Right lung (tissue), 5 donors: ENCODE results near the gene JAG1. TPM values are rescaled to one million over a fixed set of nuclear protein-coding genes. Genes with fewer than 3 reads are reported as not detected.

ENCODE experiments used
- DNase-seq, 2 donors: peaks; one replicate each; pipeline ENCODE4 v3.0.0-alpha.2; 2013
- polyA plus RNA-seq, 5 donors: library from polyadenylated mRNA; unstranded; fragments of 120-200 nt; gene quantifications; one replicate each; pipeline versions ENCODE4 v1.2.1 to v1.2.3, GENCODE V29; 2013; ENCODE audit warnings: inconsistent platforms in 1 of 5, low replicate concordance in 1 of 5; ENCODE audit not compliant: insufficient read length in 5 of 5, insufficient read depth in 1 of 5

The JAG1 gene
- polyA plus RNA-seq, 5 donors: 43.7 to 68.1 (median 52.7) TPM

DNA sequence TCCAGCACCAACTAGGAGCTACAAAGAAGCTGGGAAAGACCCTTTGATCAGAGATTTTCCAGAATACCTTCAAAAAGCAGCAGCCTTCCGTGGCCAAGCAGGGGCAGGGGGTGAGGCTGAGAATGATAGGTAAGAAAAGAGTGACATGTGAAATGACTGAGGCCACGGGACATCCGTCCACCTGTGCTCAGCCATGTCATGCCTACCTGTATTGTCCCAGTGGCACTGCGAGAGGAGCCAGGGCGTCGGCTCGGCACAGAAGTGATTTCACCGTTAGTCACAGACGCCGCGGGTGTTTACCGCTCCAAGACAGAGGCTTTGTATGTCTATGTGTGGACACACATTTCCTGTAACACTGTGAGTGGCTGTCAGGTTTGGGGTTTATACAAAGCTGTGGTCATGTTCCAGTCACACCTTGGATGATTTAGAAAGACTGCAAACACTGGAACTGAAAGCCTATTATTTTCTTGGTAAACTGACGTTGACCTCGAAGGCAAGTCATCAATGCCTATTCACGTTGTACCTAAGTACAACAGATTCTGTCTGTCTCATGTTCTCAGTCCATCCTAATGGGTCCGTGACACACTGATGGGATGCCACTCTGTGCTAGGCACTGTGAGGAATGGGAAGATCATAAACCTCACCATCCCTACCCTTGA lies 32.1 kb upstream of the JAG1 start:
- no peak for DNase-seq

DNA sequence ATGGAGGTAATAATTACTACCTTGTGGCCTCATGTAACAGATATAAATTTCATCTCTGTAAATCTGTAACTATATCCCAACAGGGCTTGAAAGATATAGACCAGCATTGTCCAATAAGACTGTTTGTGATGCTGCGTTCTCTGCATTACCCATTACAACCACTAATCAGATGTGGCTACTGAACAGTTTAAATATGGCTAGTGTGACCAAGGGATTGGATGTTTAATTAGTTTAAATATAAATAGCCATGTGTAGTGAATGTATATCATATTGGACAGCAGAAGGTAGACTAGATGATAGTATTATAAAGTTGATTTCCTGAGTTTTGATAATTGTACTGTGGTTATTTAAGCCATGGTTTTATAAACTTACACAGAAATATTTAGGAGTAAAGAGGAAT lies 27.8 kb upstream of the JAG1 start:
- DNase-seq: no peak

DNA sequence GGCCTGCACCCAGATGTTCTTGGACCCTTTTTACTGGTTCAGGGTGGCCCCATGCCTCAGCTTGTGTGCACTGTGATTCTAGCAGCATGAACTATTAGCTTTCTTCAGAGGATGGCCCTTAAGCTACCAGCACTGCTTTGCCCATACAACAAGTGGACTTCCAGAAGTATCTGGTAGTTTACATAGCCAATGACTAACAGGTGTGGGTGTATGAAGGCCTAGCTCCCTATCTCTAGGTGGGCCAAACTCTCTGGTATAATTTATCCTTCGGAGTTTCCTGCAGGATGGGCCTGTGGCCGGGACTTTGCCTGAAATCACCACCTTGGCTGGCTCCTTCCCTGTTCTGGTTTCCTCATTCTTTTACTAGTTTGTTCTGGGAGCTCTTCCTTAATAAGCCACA lies 26.1 kb upstream of the JAG1 start:
- no peak for DNase-seq

DNA sequence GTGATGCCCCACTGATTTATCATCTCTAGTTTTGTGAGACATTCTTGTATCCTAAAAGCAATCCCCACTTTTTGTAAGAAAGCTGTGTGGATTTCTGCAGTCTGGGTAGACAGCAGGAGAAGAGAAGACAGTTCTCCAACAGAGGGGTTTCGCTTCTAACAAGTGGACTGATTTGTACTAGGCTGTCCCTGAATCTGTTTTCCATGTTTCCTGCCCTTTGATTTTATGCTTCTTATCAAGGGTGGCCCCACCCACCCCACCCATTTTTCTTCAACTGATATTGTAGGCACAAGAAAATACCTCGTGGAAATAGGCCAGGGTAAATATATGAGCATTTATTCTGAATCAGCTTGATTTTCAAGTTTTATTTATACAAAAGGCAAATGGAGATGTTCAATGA lies 25.7 kb upstream of the JAG1 start:
- no peak for DNase-seq

DNA sequence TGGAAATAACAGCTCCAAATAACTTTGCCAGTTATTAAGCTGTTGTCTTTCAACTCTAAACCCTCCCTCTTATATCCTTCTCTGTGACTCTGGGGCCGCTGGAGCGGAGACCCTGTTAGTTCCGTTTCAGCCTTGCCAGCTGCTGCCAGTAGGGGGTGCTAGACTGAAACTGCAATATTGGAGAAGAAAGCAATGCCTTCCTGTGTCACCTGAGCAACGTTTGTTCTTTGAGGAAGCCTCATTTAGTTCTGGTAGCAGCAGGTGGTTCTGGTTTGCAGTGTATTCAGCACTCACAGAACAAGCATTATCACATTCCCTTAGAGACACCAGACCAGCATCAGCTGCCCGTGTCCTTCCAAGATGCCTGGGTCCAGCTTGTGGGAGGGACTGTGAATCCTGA lies 22.9 kb upstream of the JAG1 start:
- no peak for DNase-seq

DNA sequence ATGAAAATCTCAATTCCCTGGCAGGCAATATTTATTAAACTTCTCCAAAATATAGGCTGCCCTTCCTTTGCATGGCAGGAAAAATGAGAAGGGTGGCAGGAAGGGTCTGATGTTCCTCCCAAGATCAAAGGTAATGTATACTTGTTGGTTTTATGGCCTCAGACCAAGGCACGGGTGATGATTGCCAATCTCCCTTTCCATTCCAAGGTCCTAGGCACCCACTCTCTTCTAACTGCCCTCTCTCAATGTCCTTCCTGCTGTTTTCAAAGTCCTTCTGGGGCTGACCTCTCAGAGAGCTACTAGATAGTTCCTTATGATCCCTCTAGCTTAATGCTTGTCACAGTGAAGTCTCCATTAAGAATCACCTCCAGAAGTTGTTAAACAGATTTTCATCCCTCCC lies 15.6 kb upstream of the JAG1 start:
- DNase-seq: no peak

DNA sequence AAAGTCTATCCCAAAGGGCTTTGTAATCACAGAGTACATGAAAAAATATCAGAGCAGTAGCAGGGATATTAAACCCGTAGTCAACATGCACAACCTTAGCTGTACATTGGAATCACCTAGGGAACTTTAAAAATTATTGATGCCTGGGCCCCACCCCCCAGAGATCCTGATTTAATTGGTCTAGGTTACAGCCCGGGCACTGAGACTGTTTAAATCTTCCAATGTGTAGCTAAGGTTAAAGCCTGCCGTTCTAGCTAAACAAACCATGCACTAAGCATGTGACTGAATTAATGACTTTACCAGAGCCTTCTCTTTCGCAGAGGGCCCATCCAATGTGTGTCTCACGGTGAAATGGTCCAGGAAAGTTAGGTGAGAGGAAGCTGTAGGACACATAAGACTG lies 14.1 kb upstream of the JAG1 start:
- DNase-seq: no peak

DNA sequence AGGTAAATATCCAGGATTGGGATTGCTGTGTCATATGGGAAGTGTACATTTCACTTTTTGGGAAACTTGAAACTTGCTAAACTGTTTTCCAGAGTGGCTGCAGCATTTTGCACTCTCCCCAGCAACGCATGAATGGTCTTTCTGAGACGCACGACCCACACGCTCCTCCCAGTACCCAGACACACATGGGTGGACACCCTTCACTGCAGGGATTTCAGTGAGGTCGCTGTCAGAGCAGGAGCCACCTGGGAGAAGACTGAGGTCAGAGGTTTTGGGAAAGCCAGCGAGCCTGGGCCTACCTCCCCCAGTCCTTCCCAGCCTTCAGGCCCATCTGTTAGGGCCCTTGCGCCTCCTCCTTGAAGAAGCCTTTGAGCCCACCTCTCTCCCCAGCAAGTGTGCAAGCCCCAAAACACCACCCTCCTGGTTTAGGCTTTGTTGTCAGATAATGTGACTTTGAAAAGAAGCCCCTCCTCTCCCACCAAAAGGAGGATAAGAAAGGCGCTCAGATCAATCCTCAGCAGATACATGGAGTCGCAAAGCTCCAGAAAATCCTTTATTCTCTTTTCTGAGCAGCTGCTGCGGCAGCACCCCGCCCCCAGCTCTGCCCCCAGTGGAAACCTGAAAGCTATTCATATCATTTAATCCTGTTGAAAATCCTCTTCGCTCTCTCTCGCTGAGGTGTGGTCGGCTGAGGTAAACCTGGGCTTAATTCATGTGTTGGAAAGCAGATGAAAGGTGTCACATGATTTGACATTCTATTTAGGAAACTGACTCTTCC lies 12.7 kb upstream of the JAG1 start:
- DNase-seq: no peak

DNA sequence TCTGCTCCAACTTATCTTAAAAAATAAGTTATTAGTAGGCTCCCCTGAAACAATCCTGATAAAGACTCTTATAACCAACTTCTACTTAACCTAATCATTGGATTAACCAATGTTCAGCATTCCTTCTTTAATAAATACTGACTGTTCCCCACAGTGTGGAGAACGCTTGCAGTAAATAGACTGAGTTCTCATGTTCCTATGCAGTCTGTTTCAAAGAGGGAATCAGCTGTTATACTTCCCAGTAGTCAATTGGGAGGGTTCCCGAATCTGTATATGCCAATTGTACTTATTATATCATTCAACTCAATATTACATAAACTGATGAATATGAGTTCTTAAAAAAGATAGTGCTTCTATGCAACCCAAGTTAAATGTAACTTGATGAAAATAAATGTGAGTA lies 9.7 kb upstream of the JAG1 start:
- no peak for DNase-seq

DNA sequence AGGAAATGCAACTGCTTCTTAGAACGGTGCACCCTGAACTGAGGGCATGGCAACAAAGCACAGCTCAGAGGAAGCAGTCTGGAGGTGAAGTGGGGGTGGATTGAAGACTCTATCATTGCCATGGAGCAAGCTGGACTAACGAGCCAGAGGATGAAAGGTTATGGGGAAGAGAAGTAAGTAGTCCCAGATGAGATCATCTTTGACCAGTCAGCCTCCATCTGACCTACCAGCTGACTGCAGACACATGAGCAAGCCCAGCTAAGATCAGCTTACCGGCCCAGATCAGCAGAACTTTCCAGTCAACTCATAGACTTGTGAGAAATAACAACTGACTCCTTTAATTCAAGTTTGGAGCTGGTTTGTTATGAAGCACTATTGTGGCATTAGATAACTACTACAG lies 9.1 kb upstream of the JAG1 start:
- no peak for DNase-seq

DNA sequence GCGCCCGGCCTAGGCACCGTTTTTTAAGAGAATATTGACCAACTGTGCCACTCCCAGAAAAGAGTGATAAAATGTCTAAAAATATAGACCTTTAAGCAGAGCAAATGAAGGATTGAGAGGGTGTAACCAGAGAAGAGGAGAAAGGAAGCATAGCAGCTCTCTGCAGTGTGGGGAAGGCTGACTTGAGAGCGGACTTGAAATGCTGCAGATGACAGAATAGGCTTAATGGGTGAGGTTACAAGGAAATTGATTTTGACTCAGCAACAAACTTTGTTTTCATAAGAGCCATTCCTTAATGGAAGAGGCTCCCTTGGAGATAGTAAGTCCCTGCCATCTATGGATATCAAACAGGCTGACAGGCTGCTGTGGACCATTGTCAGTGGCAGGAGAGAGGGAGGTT lies 7.7 kb upstream of the JAG1 start:
- no peak for DNase-seq

DNA sequence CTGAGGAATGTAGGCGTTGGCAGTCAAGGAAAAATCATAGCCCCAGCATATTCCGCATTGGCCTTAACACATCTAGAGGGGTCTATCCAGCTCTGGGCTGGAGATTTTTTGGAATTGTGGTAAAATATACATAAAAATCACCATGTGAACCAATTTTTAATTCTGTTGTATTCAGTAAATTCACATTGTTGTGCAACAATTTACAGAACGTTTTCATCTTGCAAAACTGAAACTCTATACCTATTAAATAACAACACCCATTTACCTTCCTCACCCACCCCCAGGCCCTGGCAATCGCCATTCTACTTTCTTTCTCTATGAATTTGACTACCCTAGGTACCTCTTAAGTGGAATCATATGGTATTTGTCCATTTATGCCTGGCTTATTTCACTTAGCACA lies 6.8 kb upstream of the JAG1 start:
- no peak for DNase-seq

DNA sequence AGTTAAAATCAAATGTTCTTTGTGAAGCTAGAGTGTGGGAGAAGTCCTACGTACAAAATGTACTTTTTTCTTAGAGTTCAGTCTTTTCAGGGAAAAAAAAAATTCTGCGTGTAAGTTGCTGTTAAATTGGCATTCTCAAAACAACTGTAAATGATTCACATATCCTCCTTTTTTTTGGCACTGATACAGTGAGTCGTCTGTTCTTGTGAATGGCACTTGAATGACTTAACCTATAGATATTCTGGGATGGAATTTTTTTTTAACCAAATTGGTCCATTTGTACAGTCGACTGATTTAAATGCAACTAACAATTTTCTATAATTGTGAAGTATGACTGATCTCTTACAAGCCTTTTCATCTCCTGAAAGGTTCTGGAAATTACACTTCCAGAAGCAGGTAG lies 5.5 kb upstream of the JAG1 start:
- DNase-seq: no peak

DNA sequence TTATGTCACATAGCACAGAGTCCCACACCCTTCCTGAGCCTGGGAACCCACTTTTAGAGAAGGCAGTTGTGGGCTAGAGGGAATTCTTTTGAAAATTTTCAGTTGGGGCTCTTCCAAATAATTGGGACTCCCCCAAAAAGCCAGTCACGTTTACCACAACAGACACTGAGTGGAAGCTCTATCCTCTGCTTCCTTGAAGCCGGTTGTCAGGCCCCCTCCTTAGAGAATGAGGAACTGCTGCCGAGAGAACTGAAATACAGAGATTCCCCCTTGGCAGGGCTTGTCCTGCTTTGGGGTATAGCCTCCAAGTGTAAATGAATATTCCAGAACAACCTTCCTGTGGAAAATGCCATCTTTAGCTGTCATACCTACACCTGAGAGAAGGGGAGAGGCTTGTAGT lies 2.7 kb upstream of the JAG1 start:
- DNase-seq: no peak

DNA sequence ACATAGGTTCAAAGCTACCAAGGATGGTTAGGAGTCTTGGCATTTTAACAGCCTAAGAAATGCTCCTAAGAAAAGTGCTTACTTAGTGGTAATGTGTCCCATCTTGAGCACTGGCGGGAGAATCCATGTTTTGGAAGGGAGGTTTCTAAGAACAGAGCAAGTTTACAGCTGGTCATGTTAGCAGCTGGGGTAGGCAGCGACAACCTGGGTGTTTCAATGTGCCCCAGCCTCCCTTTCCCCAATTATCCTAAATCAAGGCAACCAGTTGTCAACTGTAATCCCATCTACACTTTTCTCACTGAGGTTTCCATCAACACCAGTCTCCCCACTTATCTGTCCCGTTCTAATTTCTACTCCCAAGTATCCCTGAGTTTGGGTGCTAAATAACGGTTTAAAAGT lies 1.6 kb upstream of the JAG1 start:
- DNase-seq: no peak

DNA sequence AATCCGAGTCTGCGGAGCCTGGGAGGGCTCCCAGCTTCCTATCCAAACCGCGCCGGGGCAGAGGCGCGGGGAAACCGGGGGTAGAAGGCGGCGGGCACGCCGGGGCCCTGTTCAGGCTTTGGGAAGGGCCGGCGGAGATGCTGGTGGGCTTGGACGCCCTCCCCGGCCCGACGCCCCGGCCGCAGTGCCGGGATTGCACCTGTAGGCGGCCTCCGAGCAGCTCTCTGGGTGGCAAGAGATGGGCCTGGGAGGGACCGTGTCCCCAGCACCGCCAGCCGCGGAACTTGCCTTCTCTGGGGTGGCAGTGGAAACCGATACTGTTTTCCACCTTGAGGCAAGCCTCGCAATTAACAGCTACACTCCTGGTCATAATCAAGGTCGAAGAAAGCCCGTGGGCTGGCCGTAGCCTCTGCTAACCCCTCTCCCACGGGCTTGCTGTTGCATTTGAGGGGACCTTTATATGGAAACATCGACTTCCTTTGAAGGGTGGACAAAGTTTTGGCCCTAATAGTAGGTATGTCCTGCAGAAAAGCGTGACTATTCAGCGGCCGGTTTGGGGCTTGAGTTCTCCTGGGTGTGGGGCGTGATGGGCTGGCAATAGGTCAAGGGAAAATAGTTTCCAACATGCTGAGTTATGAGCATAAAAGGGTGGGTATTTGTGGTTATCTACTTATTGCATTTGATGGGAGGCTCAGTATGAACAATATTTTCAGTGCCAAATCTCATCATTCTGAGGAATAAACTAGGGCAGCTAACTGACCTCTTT lies 1.1 kb upstream of the JAG1 start:
- peak; percentile 78 to 80 for DNase-seq

DNA sequence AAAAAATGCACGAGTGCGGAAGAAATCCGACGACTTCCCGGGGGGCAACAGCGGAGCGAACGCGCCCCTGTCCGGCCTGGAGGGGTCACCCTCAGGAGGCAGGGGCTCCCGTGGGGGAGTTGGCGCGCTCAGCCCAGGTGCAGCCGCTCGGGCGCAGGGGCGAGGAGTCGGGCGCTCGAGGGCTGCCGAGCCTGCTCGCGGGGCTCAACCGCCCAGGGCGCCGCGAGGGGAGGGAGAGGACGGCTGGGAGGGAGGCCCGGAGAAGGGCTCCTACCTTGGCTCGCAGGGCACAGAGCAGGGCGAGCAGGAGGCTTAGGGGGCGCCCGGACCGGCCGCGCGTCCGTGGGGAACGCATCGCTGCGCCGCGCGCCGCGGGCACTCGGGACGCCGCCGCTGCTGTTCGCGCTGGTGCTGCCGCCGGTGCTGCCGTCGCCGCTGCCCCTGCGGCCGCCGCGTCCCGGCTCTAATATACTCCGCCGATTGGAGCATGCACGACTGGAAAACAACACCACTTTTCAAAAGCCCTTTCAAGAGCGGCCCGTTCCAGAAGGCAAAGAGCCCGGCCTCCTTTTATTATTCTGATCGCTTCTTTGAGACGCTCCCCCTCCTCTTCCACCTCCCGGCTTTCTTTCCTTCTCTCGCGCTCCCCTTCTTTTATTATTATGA lies 490 bp downstream of the JAG1 start:
- peak in 1 of 2 donors; percentile 64 for DNase-seq

DNA sequence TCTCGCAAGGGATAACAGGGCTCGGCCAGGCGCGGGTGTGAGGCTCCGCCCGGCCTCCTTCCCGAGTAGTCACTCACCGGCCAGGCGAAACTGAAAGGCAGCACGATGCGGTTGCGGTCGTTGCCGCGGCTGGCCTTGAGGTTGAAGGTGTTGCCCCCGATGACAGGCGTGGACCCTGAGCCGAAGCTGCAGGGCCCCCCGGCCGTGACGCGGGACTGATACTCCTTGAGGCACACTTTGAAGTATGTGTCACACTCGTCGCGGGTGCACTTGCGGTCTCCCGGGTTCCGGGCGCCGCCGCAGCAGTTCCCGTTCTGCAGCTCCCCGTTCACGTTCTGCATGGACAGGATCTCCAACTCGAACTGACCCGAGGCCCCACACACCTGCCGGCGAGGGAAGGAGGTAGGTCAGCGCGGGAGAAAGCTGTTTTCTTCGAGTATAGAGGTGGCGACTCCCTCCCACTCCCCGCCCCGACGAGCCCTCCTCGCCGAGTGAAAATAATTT lies 1.1 kb downstream of the JAG1 start:
- DNase-seq: no peak

DNA sequence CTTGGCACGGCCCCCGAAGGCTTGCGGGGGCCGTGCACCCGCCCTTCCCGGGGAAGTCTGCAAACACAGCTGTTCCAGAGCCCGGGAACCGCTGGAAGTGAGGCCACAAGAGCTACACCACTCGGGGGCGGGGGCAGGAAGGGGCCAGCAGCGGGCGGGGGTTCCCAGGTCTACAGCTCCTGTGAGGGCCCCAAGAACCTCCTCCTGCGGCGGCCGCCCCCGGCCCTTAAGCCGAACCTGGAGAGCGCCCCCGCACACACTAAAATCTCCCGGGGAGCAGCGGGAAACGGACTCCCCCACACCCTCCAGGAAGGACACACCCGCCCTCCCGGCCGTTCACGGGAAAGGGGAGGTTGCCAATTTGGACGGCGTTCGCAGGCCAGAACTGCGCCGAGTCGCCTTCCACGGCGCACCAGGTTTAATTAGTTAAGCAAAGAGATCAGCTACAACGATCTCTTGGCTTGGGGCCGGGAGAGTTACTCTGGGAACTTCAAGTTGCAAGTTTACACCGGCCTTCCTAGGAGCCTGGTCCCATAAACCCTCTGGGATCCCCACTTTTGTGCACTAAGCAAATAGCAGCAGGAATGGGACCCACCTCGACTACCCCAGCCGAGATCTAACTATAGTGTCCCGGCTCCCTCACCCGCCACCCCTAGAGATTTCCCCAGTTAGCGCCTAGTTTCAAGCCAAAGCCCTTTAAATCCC lies 1.7 kb downstream of the JAG1 start:
- peak in 1 of 2 donors; percentile 74 for DNase-seq

DNA sequence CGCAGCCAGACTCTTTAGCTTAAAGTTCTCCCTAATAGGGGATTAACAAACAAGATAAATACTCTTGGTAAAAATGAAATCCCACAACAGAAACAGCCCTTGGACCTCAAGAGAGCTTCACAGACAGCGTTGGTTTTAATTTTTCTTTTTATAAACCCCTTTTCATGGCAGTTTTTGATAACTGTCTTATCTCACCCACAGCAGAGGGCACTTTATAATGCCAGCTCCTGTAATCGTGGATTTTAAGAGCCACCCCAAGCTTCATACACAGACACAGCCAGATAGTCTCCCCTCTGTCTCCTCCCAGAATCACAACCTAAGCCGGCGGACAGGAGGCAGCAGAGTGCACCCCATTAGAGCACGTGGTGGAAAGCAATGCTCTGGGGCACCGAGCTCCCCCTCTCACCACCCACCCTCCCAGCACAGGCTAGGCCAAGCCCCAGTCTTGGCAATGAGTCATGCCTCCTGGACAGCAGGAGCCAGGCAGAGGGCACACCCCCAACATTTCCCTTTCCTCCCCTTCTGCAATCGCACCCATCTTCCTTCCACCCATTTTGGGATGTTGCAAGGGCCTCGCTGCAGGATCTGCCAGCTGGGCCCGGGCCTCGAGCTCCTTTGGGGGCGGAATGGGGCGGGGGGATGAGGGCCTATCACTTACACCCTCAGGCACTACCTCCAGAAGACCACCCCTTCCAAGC lies 2.4 kb downstream of the JAG1 start:
- peak; percentile 74 to 79 for DNase-seq
